GM23248 (cell line): Measurements from ENCODE around the gene HMGB2. TPM values are rescaled to one million over a fixed set of nuclear protein-coding genes. Genes with fewer than 3 reads are reported as not detected.
A peak's percentile ranks its signal among the peaks of the same experiment; 100 is the strongest.

Experiments
- DNase-seq: peaks from one replicate; pipeline ENCODE4 v3.0.0-alpha.2; 2015
- H2AFZ ChIP-seq: fragments of 200-600 bp; sonication (generic); 2 replicates; pipeline ENCODE4 v1.6.1; 2016; ENCODE audit warnings: antibody characterized with exemption
- H3F3A ChIP-seq: fragments of 200-600 bp; sonication (generic); 2 replicates; pipeline ENCODE4 v1.6.1; 2016; ENCODE audit warnings: mild to moderate bottlenecking, antibody characterized with exemption, mixed run types; ENCODE audit not compliant: insufficient read depth
- H3K27ac ChIP-seq: fragments of 200-600 bp; sonication (generic); 2 replicates; pipeline ENCODE4 v1.5.1; 2016; ENCODE audit warnings: mild to moderate bottlenecking
- H3K27me3 ChIP-seq: fragments of 200-600 bp; sonication (generic); replicated peaks from 2 replicates; pipeline ENCODE4 v1.6.1; 2016; ENCODE audit warnings: mild to moderate bottlenecking; ENCODE audit not compliant: insufficient read depth
- H3K36me3 ChIP-seq: fragments of 200-600 bp; sonication (generic); 2 replicates; pipeline ENCODE4 v1.6.1; 2016; ENCODE audit warnings: low read depth, mild to moderate bottlenecking
- H3K4me1 ChIP-seq: fragments of 200-600 bp; sonication (generic); 2 replicates; pipeline ENCODE4 v1.6.1; 2016; ENCODE audit warnings: mild to moderate bottlenecking; ENCODE audit not compliant: insufficient read depth
- H3K4me2 ChIP-seq: fragments of 200-600 bp; sonication (generic); one replicate; pipeline ENCODE4 v1.6.1; 2016; ENCODE audit warnings: mild to moderate bottlenecking; ENCODE audit not compliant: unreplicated experiment
- H3K4me3 ChIP-seq: fragments of 200-600 bp; sonication (generic); 2 replicates; pipeline ENCODE4 v1.5.1; 2016; ENCODE audit warnings: mild to moderate bottlenecking
- H3K79me2 ChIP-seq: fragments of 200-600 bp; sonication (generic); 2 replicates; pipeline ENCODE4 v1.6.1; 2016; ENCODE audit warnings: mild to moderate bottlenecking; ENCODE audit not compliant: insufficient read depth
- H3K9ac ChIP-seq: fragments of 200-600 bp; sonication (generic); 2 replicates; pipeline ENCODE4 v1.6.1; 2016; ENCODE audit warnings: mild to moderate bottlenecking
- H3K9me2 ChIP-seq: fragments of 200-600 bp; sonication (generic); 2 replicates; pipeline ENCODE4 v1.6.1; 2016; ENCODE audit warnings: mixed run types, mild to moderate bottlenecking, moderate library complexity; ENCODE audit not compliant: insufficient read depth
- H3K9me3 ChIP-seq: fragments of 200-600 bp; sonication (generic); one replicate; pipeline ENCODE4 v1.6.1; 2017; ENCODE audit warnings: low read depth
- H4K20me1 ChIP-seq: fragments of 200-600 bp; sonication (generic); 2 replicates; pipeline ENCODE4 v1.6.0; 2016; ENCODE audit not compliant: insufficient read depth
- EZH2 ChIP-seq: fragments of 200-600 bp; sonication (generic); IDR thresholded peaks from 2 replicates; pipeline ENCODE4 v1.6.1; 2018; ENCODE audit warnings: antibody characterized with exemption, mild to moderate bottlenecking; ENCODE audit not compliant: insufficient read depth, poor library complexity, severe bottlenecking
- EZH2phosphoT487 ChIP-seq: fragments of 200-600 bp; sonication (generic); IDR thresholded peaks from 2 replicates; pipeline ENCODE4 v1.6.1; 2018; ENCODE audit warnings: antibody characterized with exemption, moderate library complexity, mild to moderate bottlenecking, low read depth; ENCODE audit not compliant: insufficient read depth
- WGBS, 2 experiments: methylation state at CpG; one replicate each; pipeline ENCODE4 v1.1.6; 2015 to 2017; ENCODE audit warnings: low lambda C conversion rate in 2 of 2, low coverage in 1 of 2; ENCODE audit errors: missing lambda C conversion rate in 2 of 2; 5-methylcytosine and 5-hydroxymethylcytosine counted together
- in situ Hi-C: fragments of 300-500 bp; cut with MboI; formaldehyde crosslinking; loops from 2 replicates; pipeline ENCODE4 v1.15.0; 2020
- polyA plus RNA-seq: library from polyadenylated mRNA; unstranded; fragments of >200 nt; fragmentation: Nextera tagmentation; extraction: Ambion mirVana; gene quantifications from 2 replicates; pipeline ENCODE4 v1.2.1, GENCODE V29; 2016
- total RNA-seq: library from RNA; depleted of rRNA; stranded (reverse); fragments of >200 nt; shearing (Covaris generic); gene quantifications from 2 replicates; pipeline ENCODE4 v1.2.3, GENCODE V29; 2014

The HMGB2 gene
- total and polyA plus RNA-seq, 2 experiments from 2014 or later, result 31.1 to 91.6 TPM

DNA sequence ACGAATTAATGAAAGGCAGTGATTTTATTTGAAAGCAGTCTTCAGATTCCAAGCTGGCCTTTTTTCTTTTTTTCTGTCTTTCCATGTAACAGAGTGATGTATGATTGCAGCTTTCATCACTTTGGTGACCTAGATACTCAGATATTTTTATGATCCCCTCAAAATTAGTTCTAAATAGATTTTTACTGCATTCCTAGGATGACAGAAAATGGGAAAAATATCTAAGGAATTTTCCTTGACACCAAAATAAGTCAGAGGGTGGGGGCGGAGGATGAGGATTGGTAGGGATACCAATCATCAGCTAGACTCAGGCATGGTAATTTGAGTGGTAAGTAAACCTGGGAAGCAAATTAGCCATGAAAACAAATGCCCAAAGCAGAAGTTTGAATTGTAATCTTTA lies 11.9 kb upstream of the HMGB2 start:
- Histone ChIP-seq H2AFZ (no peak overlapping the region), H3K4me2 (peak overlapping the region; percentile 58), H4K20me1 (no peaks in the 10 kb centered on the region)

DNA sequence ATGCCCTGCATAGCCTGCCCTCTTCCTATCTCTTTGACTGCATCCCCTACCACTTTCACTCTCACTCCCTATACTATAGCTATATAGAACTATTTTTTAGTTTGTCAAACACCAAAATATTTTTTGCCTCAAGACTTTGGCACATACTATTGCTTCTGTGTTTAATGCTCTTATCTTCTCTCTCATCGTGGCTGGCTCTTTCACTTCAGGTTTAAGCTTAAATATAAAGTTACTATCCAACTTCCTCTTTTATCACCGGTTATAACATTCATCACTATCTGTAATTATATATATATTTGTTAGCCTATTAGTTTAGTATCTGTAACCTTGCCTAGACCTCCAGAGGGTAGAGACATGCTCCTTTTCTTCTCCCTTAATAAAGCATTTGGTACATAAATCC lies 11.5 kb upstream of the HMGB2 start:
- no peak for DNase-seq
- Histone ChIP-seq H3K4me2 (peak overlapping the region; percentile 58), H4K20me1 (no peaks in the 10 kb centered on the region), H3K9ac (no peak overlapping the region), H3F3A (peaks cover 17% of the 10 kb centered on the region), H2AFZ (no peak overlapping the region), H3K4me1 (peaks cover 20% of the 10 kb centered on the region), H3K79me2 (no peaks in the 10 kb centered on the region), H3K27me3 (peaks cover 10% of the 10 kb centered on the region; the same call in 1 of the 2 replicates), H3K9me2 (no peaks in the 10 kb centered on the region), H3K4me3 (peak overlapping the region; percentile 30; the same call in 1 of the 2 replicates), H3K36me3 (no peaks in the 10 kb centered on the region), H3K27ac (no peak overlapping the region), H3K9me3 (no peaks in the 10 kb centered on the region)
- 64 to 65% methylated on average over 2 of the region's 2 CpGs for WGBS, 2 experiments
- in situ Hi-C loops, result no loop called here
- TF ChIP-seq EZH2phosphoT487 (no peak), EZH2 (no peak)

More for the DNA sequence above, 11.9 kb upstream of the HMGB2 start:
- H3K9me2 ChIP-seq, result no peaks in the 10 kb centered on the region
- no peaks in the 10 kb centered on the region for H3K79me2 ChIP-seq
- no peaks in the 10 kb centered on the region for H3K9me3 ChIP-seq
- H3K27ac ChIP-seq, result no peak overlapping the region
- H3K27me3 ChIP-seq, result peaks cover 10% of the 10 kb centered on the region; the same call in 1 of the 2 replicates
- no peaks in the 10 kb centered on the region for H3K36me3 ChIP-seq
- H3F3A ChIP-seq, result peaks cover 17% of the 10 kb centered on the region
- TF ChIP-seq EZH2phosphoT487 (peak; percentile 79; the same call in 1 of the 2 replicates), EZH2 (no peak)
- peaks cover 20% of the 10 kb centered on the region for H3K4me1 ChIP-seq
- in situ Hi-C loops, result no loop called here
- 10 to 19% methylated on average over 2 of the region's 2 CpGs for WGBS, 2 experiments
- peak; percentile 48 for DNase-seq
- H3K4me3 ChIP-seq, result peak overlapping the region; percentile 30; the same call in 1 of the 2 replicates
- H3K9ac ChIP-seq, result no peak overlapping the region

DNA sequence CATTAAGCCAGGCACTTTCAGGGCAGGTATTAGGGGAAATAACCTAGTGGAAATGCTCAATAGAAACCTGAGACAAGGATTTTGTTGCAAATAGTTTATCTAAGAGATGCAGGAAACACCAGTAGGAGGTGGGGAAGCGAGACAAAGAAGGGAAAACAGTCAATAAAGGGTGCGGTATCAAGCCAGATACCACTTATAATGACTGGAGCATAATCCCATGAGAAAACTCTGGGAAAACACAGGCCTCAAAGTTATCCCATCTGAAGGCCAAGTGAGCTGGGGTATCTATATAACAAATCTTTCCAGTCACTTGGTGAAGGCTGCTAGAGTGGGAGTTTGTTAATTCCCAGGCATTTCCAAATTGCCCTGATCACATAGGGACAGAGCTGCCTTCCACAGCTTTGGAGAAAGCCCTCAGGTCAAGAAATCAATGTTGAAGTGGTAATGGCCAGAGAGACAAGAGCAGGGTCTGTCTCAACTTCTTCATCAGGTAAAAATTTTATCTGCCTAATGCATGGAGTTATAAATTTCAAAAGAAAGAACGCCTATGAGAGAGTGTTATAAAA lies 9.8 kb upstream of the HMGB2 start:
- in situ Hi-C loops, result no loop called here
- peaks cover 20% of the 10 kb centered on the region for H3K4me1 ChIP-seq
- no peaks in the 10 kb centered on the region for H3K9me3 ChIP-seq
- no peak overlapping the region for H3K4me2 ChIP-seq
- no peaks in the 10 kb centered on the region for H3K79me2 ChIP-seq
- no peak overlapping the region for H3K4me3 ChIP-seq
- peaks cover 10% of the 10 kb centered on the region; the same call in 1 of the 2 replicates for H3K27me3 ChIP-seq
- H3K9ac ChIP-seq, result no peak overlapping the region
- H4K20me1 ChIP-seq, result no peaks in the 10 kb centered on the region
- H3K9me2 ChIP-seq, result no peaks in the 10 kb centered on the region
- H3F3A ChIP-seq, result peaks cover 17% of the 10 kb centered on the region
- TF ChIP-seq EZH2 (no peak), EZH2phosphoT487 (no peak)
- H3K36me3 ChIP-seq, result no peaks in the 10 kb centered on the region
- no peak overlapping the region for H2AFZ ChIP-seq
- WGBS, 2 experiments, result 95 to 99% methylated on average over 3 of the region's 3 CpGs
- DNase-seq, result no peak
- H3K27ac ChIP-seq, result no peak overlapping the region

DNA sequence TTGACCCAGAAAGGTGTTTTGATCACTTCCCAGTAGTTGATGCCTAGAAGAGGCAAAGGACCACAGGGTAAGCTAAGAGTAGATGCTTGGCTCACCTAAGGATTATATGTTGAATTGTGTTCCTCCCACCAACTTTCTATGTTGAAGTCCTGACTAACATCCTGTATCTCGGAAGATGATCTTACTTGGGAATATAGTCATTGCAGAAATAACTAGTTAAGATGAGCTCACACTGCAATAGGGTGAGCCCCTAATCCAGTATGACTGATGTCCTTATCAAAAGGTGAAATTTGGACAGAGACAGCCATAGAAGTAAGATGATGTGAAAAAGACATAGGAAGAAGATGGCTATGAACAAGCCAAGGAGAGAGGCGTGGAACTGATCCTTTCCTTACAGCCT lies 3.3 kb upstream of the HMGB2 start:
- WGBS, 2 experiments, result 68 to 72% methylated on average over 2 of the region's 2 CpGs

More for the DNA sequence above, 3.3 kb upstream of the HMGB2 start:
- Histone ChIP-seq H3K27ac (no peak overlapping the region), H3K27me3 (no peaks in the 10 kb centered on the region; the same call in 1 of the 2 replicates), H3K36me3 (peaks cover 3% of the 10 kb centered on the region; the same call in 1 of the 2 replicates), H3K9me3 (no peaks in the 10 kb centered on the region), H3K9ac (no peak overlapping the region), H3K79me2 (peaks cover 12% of the 10 kb centered on the region), H3K4me1 (peaks cover 11% of the 10 kb centered on the region; the same call in 1 of the 2 replicates), H2AFZ (no peak overlapping the region), H3K4me2 (no peak overlapping the region), H3K4me3 (no peak overlapping the region), H4K20me1 (no peaks in the 10 kb centered on the region), H3F3A (peaks cover 8% of the 10 kb centered on the region), H3K9me2 (no peaks in the 10 kb centered on the region)
- in situ Hi-C loops, result no loop called here
- peak; percentile 16 for DNase-seq
- TF ChIP-seq EZH2 (no peak), EZH2phosphoT487 (no peak)
